ENCODE results near the gene CHST3.

GRCh38 chr10:71962901-71963300, 1.3 kb upstream of the CHST3 start:
- TF ChIP-seq CTCF (optimal IDR thresholded peaks at IDR 0.05 in 1 of 3, IDR thresholded peaks at IDR 0.05 in 1 of 3, conservative IDR thresholded peaks at IDR 0.05 in 1 of 3; ENCODE audit: extremely low read depth in 1 of 3, insufficient read depth in 2 of 3, low read length in 3 of 3) (no peak), EZH2 (IDR thresholded peaks at IDR 0.05; ENCODE audit: low read length) (no peak)

Measured in keratinocyte (primary cell).